K562 (cell line): Measurements from ENCODE around the gene MYH9.

Experiments used
- EP400 ChIP-seq: fragments of 450-650 bp; IDR thresholded peaks from 2 replicates; pipeline ENCODE4 v1.6.1; 2017; ENCODE audit warnings: antibody characterized with exemption, mild to moderate bottlenecking, moderate library complexity
- POLR2A ChIP-seq: fragments of 450-650 bp; conservative IDR thresholded peaks from 2 replicates; pipeline ENCODE4 v1.6.1; 2016
- ZNF3 ChIP-seq: fragments of 250-450 bp; sonication (Bioruptor Pico); IDR thresholded peaks from 2 replicates; pipeline ENCODE4 v1.5.0; 2021; ENCODE audit warnings: mild to moderate bottlenecking, moderate library complexity
- TF ChIP-seq, protein P1 (sequence below): fragments of 200-800 bp; sonication (Bioruptor generic); IDR thresholded peaks from 2 replicates; pipeline ENCODE4 v1.6.1; 2017; ENCODE audit warnings: missing genetic modification characterization, missing compliant biosample characterization
- TF ChIP-seq, protein P2 (sequence below), 3 experiments: IDR thresholded peaks in 2 of 3; conservative IDR thresholded peaks in 1 of 3; 2 replicates each; pipeline ENCODE4 v1.5.1; 2011 to 2012; ENCODE audit warnings: low read length in 3 of 3, mild to moderate bottlenecking in 3 of 3, control low read depth in 2 of 3, improper control_type of control experiment in 1 of 3, inconsistent platforms in 1 of 3, low read depth in 1 of 3, mixed read lengths in 1 of 3, moderate library complexity in 1 of 3; ENCODE audit not compliant: insufficient read depth in 2 of 3

DNA sequence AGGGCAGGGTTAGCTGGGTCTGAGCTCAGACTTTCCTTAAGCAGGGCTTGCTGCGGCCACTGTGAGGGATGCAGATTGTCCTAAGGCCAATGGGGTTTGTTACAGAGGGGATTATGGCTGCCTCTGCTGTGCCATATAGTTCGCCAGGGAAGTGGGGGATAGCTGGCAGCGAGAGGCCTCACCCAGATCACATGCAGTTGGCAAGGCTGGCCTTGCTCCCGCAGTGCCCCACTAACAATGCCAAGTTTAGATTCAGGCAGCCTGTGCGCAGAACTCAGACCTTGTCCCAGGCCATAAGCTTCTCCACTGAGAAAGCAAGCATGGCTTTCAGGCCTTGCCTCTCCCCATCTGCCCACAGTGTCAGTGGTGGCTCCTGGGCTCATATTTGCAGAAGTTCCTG is 143.8 kb downstream of the MYH9 start:
- TF ChIP-seq, protein P1, sequence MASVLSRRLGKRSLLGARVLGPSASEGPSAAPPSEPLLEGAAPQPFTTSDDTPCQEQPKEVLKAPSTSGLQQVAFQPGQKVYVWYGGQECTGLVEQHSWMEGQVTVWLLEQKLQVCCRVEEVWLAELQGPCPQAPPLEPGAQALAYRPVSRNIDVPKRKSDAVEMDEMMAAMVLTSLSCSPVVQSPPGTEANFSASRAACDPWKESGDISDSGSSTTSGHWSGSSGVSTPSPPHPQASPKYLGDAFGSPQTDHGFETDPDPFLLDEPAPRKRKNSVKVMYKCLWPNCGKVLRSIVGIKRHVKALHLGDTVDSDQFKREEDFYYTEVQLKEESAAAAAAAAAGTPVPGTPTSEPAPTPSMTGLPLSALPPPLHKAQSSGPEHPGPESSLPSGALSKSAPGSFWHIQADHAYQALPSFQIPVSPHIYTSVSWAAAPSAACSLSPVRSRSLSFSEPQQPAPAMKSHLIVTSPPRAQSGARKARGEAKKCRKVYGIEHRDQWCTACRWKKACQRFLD (CRISPR knock-in tag), result no peak
- TF ChIP-seq POLR2A, result no peak
- no peak for TF ChIP-seq EP400
- no peak for TF ChIP-seq ZNF3
- TF ChIP-seq, protein P2, sequence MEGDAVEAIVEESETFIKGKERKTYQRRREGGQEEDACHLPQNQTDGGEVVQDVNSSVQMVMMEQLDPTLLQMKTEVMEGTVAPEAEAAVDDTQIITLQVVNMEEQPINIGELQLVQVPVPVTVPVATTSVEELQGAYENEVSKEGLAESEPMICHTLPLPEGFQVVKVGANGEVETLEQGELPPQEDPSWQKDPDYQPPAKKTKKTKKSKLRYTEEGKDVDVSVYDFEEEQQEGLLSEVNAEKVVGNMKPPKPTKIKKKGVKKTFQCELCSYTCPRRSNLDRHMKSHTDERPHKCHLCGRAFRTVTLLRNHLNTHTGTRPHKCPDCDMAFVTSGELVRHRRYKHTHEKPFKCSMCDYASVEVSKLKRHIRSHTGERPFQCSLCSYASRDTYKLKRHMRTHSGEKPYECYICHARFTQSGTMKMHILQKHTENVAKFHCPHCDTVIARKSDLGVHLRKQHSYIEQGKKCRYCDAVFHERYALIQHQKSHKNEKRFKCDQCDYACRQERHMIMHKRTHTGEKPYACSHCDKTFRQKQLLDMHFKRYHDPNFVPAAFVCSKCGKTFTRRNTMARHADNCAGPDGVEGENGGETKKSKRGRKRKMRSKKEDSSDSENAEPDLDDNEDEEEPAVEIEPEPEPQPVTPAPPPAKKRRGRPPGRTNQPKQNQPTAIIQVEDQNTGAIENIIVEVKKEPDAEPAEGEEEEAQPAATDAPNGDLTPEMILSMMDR (IDR thresholded peaks at IDR 0.05 in 2 of 3, conservative IDR thresholded peaks at IDR 0.05 in 1 of 3; ENCODE audit: insufficient read depth in 2 of 3, low read depth in 1 of 3, low read length in 3 of 3), result no peak
